Activated T-helper 2 cell treated with anti-CD3 and anti-CD28 coated beads, Interferon-gamma antibody, Interleukin-2, Interleukin-4, amounts not matched to agents 10 μg/mL and 5 μg/mL and 100 μg/mL, durations not matched to agents 14 hours and 24 hours and 36 hours (primary cell): Measurements from ENCODE around the gene PATZ1. TPM values are rescaled to one million over a fixed set of nuclear protein-coding genes. Genes with fewer than 3 reads are reported as not detected.

ENCODE experiments used
- DNase-seq: peaks from one replicate; pipeline ENCODE4 v3.0.0; 2021; ENCODE audit warnings: low spot score
- H3K27ac Mint-ChIP-seq: one replicate; pipeline ENCODE4 v1.8.0; 2021; ENCODE audit warnings: mixed read lengths
- H3K27me3 Mint-ChIP-seq: one replicate; pipeline ENCODE4 v1.8.0; 2021; ENCODE audit warnings: low read depth, mixed read lengths
- H3K36me3 Mint-ChIP-seq: one replicate; pipeline ENCODE4 v1.8.0; 2021; ENCODE audit warnings: low read depth, mixed read lengths
- H3K4me1 Mint-ChIP-seq: one replicate; pipeline ENCODE4 v1.8.0; 2021; ENCODE audit warnings: low read depth, mixed read lengths
- H3K4me3 Mint-ChIP-seq: one replicate; pipeline ENCODE4 v1.8.0; 2021; ENCODE audit warnings: low read depth, mild to moderate bottlenecking, moderate library complexity, mixed read lengths
- H3K9me3 Mint-ChIP-seq: one replicate; pipeline ENCODE4 v1.8.0; 2021; ENCODE audit warnings: mixed read lengths
- intact Hi-C: fragments of 100-400 bp; cut with micrococcal nuclease; formaldehyde crosslinking; loops from one replicate; pipeline ENCODE4 v1.15.1; 2023
- total RNA-seq: library from RNA; stranded (reverse); gene quantifications from 2 replicates; pipeline ENCODE4 v1.2.3, GENCODE V29; 2022

Gene PATZ1
- total RNA-seq, 1 donor from 2014 or later: 30.6 TPM

DNA sequence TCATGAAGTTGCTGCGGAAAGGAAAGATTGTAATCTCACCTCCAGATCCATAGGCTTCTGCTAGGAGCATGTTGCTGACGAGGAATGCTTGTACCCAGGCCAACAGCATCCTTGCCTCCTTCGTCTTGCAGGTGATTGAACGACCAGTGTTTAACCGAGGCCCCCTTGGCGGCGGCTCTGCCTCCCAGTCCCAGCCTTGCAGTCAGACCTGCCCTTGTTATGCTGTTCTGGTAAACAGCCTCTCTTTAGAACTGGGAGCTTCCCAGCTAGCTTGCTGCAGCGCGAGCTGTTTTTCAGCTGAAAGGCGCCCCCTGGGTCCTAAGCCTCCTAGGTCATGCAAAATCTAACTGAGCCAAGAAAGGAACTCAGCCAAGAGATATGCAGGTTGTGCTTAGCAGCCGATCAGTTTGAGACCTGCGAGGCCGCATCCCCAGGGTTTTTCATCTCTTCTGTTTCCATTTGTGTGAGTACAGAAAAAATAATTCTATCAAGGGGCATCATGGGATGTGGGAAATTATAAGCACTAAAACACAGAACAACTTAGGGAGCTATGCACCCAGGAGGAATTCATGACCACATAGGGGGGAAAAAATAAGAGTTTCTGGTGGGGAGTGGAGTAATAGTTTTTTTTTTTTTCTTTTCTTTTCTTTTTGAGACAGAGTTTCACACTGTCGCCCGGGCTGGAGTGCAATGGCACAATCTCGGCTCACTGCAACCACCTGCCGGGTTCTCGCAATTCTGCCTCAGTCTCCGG is 53.7 kb downstream of the PATZ1 start, which contains the start of gene PIK3IP1:
TSS of gene PIK3IP1 (minus strand) at position 253 of the 754 bp plus-strand sequence. CDS start at position 109, 144 bp downstream.
- H3K4me3 Mint-ChIP-seq: peak within 1 kb of the TSS; percentile 97
- peak within 1 kb of the TSS; percentile 96 for H3K27ac Mint-ChIP-seq
- no peaks in the 10 kb centered on the region for H3K9me3 Mint-ChIP-seq
- no peaks in the 10 kb centered on the region for H3K27me3 Mint-ChIP-seq
- H3K4me1 Mint-ChIP-seq: peaks cover 65% of the 10 kb centered on the region
- intact Hi-C loops: loop anchor here (1.0 to 10.0 kb wide), 7 partner anchors 21 to 868 kb away; partner anchors contain the start of genes DEPDC5, LIMK2, MTFP1 and PRR14L
- DNase-seq: peak; percentile 80
- peaks cover 21% of the 10 kb centered on the region for H3K36me3 Mint-ChIP-seq

DNA sequence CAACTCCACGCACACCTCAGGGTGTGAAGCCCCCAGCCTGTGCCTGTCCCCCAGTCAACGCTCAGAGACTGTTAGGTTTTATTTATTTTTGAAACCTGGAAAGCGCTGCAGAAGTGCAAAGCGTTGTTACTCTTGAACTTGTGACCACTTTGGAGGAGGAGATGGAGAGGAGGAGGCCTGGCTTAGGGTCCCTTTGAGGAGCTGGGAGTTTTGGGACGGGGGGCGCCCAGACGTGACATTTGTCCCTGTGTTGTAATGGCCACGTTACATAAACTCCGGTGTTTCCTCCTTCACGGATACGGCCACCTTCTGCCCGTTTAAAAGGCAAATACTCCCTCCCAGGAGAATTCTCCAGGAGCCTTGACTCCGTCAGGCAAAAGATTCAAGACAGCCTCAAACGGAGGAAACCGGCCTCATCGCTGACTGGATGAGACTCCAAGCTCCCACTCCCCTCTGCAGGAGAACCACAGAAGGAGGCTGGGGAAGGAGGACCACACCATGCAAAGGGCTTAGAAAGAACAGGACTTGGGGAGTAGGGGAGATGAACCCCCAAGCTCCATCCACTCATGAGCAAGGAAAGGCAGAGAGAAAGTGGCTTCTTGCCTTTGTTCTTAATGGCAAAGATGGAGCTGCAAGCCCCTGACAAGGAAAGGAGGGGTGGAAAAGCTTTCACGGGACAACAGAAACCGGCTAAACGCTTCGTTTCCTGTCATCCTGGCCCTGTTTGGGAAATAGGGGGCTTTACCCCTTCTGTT is 54.5 kb downstream of the PATZ1 start:
- peaks cover 66% of the 10 kb centered on the region for H3K4me1 Mint-ChIP-seq
- peak overlapping the region; percentile 97 for H3K4me3 Mint-ChIP-seq
- H3K27ac Mint-ChIP-seq: peak overlapping the region; percentile 95
- no peaks in the 10 kb centered on the region for H3K27me3 Mint-ChIP-seq
- no peaks in the 10 kb centered on the region for H3K9me3 Mint-ChIP-seq
- intact Hi-C loops: loop anchor here (1.0 to 10.0 kb wide), 8 partner anchors 22 to 867 kb away; partner anchors contain the start of genes DEPDC5, LIMK2, MTFP1 and PRR14L
- DNase-seq: peak; percentile 25
- peaks cover 21% of the 10 kb centered on the region for H3K36me3 Mint-ChIP-seq

DNA sequence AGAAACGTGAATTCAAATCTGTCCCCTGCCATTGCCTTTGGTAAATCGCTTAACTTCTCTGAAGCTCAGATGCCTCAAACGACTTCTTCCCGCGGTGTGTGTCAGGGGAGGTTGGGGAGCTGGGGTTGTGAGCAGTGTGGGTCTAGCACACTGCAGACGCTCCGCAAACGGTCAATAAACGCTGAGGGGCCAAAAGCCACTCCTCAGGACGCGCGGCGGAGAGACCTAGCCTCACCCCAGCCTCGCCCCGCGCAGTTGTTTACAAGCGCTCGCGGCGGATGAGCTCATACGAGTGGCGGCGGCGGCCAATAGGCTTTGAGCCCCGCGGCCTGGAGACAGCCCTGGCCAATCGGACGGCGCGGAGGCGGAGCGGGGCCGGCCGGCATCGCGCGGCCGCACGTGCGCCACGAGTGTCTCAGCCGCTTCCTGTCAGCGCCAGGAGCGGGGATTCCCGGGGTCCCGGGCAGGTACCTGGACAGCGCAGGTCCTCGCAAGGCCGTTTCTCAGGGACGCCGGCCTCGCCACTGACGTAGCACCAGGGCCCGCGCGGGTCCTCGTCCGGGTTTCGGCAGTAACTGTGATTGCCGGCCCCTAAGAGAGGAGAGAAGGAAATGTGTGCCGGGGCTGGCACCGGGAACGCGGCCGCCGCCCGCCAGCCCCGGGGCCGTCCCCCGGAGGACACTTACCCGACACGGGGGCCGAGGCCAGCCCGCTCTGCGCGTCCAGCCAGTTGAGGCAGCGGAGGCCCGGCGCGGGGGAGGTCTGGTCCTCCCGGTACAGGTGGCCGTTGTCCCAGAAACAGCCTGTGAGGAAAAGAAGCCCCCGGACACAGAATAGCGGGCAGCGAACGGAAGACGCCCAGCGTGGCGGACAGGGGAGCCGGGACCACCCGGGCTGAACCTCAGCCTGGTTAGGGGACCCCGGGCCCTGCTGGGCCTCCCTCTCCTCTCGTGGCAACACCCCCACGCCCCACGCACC is 55.4 kb downstream of the PATZ1 start:
- peak overlapping the region; percentile 97 for H3K4me3 Mint-ChIP-seq
- intact Hi-C loops: loop anchor here (2.0 to 10.0 kb wide), 6 partner anchors 54 to 866 kb away; partner anchors contain the start of genes DEPDC5, MTFP1, PRR14L and SLC35E4
- peak; percentile 92 for DNase-seq
- no peaks in the 10 kb centered on the region for H3K9me3 Mint-ChIP-seq
- peaks cover 27% of the 10 kb centered on the region for H3K36me3 Mint-ChIP-seq
- H3K27ac Mint-ChIP-seq: peak overlapping the region; percentile 100
- H3K4me1 Mint-ChIP-seq: peaks cover 65% of the 10 kb centered on the region
- H3K27me3 Mint-ChIP-seq: no peaks in the 10 kb centered on the region

DNA sequence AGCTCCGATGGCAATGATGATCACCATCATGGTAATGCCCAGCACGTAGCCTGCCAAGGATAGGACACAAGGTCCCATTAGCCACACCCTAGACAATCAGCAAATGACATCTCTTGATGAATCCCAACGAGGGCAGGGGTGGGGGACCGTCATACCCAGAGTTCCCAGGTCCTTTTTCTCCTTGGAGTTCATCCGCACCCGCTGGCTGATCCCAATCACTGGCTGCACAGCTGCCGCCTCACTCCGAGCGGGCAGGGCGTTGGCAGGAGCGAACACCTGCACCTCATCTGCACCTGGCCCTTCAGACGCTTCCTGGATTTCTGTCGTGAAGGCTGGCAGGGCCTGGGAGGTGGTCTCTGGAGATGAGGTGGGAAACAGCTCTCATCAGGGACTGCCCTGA is 56.8 kb downstream of the PATZ1 start:
- intact Hi-C loops: loop anchor here (5.0 kb wide), 2 partner anchors 182 to 542 kb away; partner anchors contain the start of gene SELENOM
- Mint-ChIP-seq H3K4me3 (peak overlapping the region; percentile 97), H3K27me3 (no peaks in the 10 kb centered on the region), H3K27ac (peak overlapping the region; percentile 100), H3K36me3 (peaks cover 39% of the 10 kb centered on the region), H3K9me3 (no peaks in the 10 kb centered on the region), H3K4me1 (peaks cover 71% of the 10 kb centered on the region)
- DNase-seq: no peak

DNA sequence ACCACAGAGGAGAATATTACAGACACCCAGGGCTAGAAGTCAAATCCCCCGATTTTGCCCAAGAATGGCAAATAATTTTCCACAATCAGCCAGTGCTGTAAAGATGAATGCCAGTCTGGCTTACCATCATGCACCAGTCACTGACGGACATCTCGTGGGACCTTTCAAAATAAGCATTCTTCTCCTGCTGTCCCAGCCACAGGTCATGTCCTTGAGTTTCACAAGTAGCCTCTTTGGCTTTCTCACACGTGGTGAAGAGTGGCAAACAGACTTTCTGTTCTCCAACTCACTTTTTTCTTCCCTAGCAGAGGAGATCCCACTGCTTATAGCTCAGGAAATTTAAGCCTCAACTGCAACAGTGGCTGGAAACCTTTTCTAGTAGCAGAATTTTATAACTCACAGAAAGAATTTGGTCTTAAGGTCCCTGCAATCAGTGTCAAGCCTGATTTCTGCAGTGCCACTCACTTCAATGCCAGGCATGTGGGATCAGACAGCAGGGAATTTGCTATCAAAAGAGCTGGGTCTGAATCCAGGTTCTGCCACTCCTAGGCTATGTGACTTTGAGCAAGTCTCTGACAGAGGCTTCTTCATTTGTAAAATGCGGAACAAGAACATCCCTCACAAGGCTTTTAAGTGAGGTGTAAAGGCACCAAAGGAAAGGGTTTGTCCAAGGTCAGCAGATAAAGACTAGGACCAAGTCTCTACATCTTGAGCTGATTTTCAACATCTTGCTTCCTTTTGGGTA is 57.5 kb downstream of the PATZ1 start:
- Mint-ChIP-seq H3K9me3 (no peaks in the 10 kb centered on the region), H3K36me3 (peaks cover 43% of the 10 kb centered on the region), H3K27ac (peak overlapping the region; percentile 62), H3K4me3 (peak overlapping the region; percentile 97), H3K4me1 (peaks cover 71% of the 10 kb centered on the region), H3K27me3 (no peaks in the 10 kb centered on the region)
- intact Hi-C loops: loop anchor here (5.0 kb wide), 2 partner anchors 181 to 541 kb away; partner anchors contain the start of gene SELENOM
- DNase-seq: no peak

DNA sequence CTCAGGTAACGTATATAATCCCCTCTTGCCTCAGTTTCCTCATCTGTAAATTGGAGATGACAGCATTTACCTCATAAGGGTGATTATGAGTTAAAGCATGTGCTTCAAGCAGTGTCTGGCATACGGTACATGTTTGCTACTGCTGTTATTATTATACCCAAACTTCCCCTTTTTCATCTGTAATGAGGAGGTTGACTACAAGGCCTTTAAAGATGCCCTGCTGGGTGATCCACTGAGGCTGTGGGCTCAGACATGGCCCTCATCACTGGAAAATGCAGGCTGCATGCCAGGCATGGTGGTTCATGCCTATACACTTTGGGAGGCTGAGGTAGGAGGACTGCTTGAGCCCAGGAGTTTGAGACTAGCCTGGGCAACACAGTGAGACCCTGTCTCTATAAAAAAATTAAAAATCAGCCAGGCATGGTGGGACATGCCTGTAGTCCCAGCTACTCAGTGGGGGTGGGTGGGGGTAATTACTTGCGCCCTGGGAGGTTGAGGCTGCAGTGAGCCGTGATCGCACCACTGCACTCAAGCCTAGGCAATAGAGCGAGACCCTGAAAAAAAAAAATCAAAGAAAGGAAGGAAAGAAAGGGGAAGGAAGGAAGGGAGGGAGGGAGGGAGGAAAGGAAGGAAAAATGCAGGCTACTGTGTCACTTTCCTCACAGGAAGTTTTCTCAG is 58.2 kb downstream of the PATZ1 start:
- Mint-ChIP-seq H3K27ac (peak overlapping the region; percentile 87), H3K4me3 (peak overlapping the region; percentile 58), H3K36me3 (peaks cover 50% of the 10 kb centered on the region), H3K9me3 (no peaks in the 10 kb centered on the region), H3K4me1 (peaks cover 69% of the 10 kb centered on the region), H3K27me3 (no peaks in the 10 kb centered on the region)
- intact Hi-C loops: loop anchor here (5.0 kb wide), 2 partner anchors 181 to 541 kb away; partner anchors contain the start of gene SELENOM
- no peak for DNase-seq

DNA sequence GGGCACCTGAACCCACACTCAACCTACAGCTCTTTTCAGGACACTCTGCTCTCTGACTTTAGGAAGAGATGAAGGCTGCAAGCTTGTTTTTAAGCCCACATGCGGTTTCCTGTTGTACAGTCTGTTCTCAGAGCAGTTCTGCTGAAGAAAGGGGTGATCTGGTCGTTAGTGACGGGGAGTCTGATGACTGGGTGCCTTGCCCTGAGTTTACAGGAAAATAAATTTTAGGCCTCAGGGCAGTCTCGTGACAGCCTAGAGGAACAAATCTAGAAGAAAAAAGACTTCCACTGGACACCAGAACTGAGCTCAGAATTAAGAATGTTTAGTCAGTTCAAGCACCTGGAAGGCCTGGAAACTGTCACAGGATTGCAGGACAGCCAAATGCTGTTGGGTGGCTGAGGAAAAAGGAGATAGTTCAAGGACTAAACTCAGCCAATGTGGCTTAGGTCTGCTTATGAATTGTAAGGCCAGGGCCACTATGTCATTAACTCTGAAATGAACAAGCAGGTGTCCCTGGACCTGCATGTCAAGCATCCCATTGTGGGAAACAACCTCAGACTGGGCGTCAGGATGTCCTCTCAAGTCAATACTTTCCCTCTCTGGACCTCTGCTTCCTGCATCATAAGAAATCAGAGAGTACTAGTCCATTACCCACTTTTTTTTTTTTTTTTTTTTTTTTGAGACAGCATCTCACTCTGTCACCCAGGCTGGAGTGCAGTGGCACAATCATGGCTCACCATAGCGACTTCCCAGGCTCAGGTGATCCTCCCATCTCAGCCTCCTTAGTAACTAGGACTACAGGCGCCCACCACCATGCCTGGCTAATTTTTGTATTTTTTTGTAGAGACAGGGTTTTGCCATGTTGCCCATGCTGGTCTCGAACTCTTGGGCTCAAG is 59.5 kb downstream of the PATZ1 start:
- H3K9me3 Mint-ChIP-seq: no peaks in the 10 kb centered on the region
- peaks cover 55% of the 10 kb centered on the region for H3K4me1 Mint-ChIP-seq
- H3K27ac Mint-ChIP-seq: peak overlapping the region; percentile 87
- intact Hi-C loops: loop anchor here (5.0 kb wide), 2 partner anchors 179 to 539 kb away; partner anchors contain the start of gene SELENOM
- DNase-seq: peak; percentile 65
- H3K4me3 Mint-ChIP-seq: peak overlapping the region; percentile 35
- H3K27me3 Mint-ChIP-seq: no peaks in the 10 kb centered on the region
- peaks cover 55% of the 10 kb centered on the region for H3K36me3 Mint-ChIP-seq

DNA sequence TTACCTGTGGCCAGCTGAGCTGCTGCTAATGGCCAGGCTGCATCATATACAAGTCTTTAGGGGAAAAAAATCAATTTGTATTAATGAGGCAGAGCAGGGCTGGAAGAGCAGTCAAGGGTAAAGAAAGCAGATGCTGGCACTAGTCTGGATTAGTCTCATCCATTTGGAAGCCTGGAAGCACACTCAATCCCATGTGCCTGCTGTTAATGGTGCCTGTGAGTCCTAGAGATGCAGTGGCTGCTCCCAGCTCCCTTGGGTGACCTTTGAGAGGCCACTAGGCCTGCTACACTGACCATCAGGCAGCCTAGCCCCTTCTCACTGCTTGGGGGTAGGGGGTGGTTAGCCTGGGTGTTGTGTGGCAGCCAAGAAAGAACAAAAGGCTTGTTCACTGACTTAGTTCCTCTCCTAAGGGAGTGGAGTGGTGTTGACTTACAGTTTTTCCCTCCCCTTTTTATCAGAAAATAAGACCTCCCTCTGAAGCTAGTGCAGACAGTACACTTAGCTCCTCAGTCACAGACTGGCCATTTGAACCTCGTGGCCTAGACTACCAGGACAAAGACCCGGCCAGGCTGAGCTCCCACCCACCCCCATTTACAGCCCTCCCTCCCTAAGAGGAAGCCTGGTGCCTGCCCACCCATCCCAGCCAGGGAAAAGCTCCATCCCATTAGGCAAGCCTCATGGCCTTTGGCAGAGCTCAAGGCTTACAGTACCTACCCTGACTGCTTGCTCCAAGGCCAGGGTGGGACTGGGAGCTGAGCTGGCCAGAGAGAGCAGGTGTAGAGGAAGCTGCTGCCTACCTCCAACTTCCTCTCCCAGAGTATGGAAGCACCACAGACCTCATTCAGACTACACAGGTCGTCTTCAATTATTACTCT is 61.6 kb downstream of the PATZ1 start:
- peak overlapping the region; percentile 87 for H3K27ac Mint-ChIP-seq
- H3K4me1 Mint-ChIP-seq: peaks cover 49% of the 10 kb centered on the region
- no peak overlapping the region for H3K4me3 Mint-ChIP-seq
- no peaks in the 10 kb centered on the region for H3K9me3 Mint-ChIP-seq
- DNase-seq: no peak
- intact Hi-C loops: loop anchor here (5.0 kb wide), 2 partner anchors 177 to 537 kb away; partner anchors contain the start of gene SELENOM
- no peaks in the 10 kb centered on the region for H3K27me3 Mint-ChIP-seq
- H3K36me3 Mint-ChIP-seq: peaks cover 63% of the 10 kb centered on the region

DNA sequence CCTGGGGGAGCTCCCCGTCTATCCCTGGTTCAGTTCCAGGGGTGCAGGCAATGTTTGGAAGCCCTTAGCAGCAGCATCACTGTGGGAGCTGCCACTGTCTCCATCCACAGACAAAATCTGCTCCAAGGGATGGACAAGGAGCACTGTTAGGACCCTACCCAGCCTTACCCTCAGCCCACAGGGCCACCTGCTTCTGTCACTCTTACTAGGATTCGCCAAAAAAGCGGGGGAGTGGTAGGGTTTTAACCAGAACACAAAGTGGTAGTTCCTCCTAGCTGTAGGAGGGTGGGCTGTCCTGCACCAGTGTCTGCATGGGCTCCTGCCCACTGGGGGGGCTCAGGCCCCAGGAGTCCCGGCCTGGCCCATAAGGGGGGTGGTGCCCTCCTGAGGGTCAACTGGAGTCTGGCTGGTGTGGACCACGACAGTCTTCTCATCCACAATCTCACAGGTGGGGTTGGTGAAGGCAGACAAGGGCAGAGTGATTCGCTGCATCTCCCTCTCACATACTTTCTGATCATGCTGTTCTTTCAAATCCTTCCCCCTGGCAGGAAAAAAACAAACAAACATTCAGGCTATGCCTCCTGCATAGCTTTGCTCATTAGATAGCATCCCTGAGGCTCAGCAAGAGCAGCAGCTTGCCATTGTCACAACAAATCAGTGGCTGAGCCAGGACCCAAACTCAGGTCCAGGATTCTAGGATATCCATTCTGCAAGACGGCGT is 63.2 kb downstream of the PATZ1 start:
- intact Hi-C loops: no loop called here
- Mint-ChIP-seq H3K36me3 (peaks cover 65% of the 10 kb centered on the region), H3K9me3 (no peaks in the 10 kb centered on the region), H3K27ac (peak overlapping the region; percentile 42), H3K4me3 (no peak overlapping the region), H3K4me1 (peaks cover 54% of the 10 kb centered on the region), H3K27me3 (no peaks in the 10 kb centered on the region)
- no peak for DNase-seq
